G401 (cell line): ENCODE data around the gene CDC37L1. TPM values are rescaled to one million over a fixed set of nuclear protein-coding genes. Genes with fewer than 3 reads are reported as not detected.
"Not testable (repeated sequence)": the region's sequence is repeated elsewhere in the genome, so short reads cannot be mapped to it uniquely, and the experiment has no call there.

Experiments used
- DNase-seq: peaks from one replicate; pipeline ENCODE4 v3.0.0-alpha.2; 2015; ENCODE audit warnings: low spot score
- in situ Hi-C: cut with HindIII; loops from 2 replicates; pipeline ENCODE4 v1.10.0; 2016; ENCODE audit warnings: low sequenced_read_pairs, mixed read lengths
- total RNA-seq: library from RNA; depleted of rRNA; stranded (reverse); fragments of >200 nt; shearing (Covaris generic); gene quantifications from 2 replicates; pipeline ENCODE4 v1.2.3, GENCODE V29; 2014; rRNA removed

CDC37L1 gene
- total RNA-seq, 1 experiment from 2014 or later = 10.7 TPM

DNA sequence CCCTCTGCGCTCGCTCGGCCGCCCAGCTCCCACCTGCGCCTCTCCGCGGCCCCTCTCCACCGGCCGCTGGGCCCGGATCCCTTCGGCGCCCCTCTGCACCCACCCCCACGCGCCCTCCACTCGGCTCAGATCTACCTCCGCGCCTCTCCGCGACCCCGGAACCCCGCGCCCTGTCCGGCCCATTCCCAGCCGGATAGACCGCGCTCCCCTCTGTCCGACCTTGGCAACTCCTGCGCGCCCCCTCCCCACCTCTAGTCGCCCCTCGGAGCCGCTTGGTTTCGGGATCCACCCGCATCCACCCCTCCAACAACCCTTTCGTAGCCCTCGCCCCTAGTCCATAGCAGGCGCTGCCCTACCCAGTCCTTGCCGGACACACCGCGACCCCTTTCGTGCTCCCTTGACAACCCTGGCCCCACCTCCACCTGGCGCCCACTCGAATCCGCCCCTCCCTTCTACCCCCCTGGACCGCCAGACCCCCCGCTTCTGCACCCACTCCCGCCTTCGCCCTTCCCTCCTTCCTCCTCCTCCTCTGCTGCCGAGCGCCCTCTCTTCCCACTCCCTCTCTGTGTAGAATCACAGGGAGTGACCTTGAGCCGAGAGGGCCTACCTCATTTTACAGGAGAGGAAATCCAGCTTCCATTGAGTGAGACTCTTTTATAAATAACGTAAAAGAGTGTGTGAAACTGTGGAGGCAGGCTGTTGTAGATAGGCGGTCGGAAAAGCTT is 62.2 kb downstream of the CDC37L1 start:
- peak; percentile 75 for DNase-seq
- in situ Hi-C loops = no loop called here

DNA sequence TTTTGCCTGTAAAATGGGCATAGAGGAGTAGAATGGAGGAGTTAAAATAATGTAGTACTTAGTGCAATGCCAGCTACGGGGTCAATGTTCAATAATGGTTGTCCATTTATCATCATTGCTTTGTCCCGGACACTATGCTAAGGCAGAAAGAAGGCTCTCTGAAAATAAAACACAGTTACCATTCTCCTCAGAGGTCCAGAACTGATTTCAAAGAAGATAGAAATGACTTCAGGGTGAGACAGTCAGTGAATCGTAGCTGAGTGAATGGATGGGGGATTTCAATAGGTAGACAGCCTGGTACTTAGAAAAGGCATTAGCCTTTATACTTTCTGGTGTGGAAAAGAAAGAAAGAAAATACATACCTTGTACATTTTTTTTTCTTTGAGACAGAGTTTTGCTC is 62.9 kb downstream of the CDC37L1 start:
- in situ Hi-C loops = no loop called here
- DNase-seq = no peak

DNA sequence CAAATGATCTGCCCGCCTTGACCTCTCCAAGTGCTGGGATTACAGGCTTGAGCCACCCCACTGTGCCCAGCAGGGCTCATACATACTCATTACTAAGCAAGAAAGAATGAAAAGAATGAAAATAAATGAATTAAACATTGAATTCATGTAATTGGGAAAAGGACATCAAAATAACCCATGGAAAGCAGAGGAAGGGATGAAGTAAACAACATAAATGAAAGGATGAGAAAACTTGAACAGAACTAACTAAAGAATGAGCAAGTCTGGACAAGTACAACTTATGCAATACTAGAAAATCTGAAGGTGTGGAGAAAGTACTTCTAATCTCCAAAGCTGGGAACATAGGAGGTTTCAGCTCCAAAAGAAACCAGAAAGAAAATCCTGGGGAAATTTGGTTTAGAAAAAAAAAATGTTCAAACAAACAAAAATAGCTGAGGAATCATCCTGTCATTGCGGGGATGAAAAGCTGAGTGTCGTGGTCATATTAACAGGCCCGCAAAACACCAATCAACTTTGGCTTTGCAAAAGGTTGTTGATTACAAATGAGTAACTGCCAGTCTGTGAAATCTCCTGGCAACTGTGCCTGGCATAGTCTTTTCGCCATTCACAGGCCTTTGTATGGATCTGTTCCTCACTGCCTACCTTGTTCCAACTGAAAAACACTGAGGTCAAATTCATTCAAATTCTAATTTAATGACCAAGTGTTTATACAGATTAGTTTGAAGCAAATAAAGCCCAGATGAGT is 63.9 kb downstream of the CDC37L1 start:
- in situ Hi-C loops = no loop called here
- no peak for DNase-seq

DNA sequence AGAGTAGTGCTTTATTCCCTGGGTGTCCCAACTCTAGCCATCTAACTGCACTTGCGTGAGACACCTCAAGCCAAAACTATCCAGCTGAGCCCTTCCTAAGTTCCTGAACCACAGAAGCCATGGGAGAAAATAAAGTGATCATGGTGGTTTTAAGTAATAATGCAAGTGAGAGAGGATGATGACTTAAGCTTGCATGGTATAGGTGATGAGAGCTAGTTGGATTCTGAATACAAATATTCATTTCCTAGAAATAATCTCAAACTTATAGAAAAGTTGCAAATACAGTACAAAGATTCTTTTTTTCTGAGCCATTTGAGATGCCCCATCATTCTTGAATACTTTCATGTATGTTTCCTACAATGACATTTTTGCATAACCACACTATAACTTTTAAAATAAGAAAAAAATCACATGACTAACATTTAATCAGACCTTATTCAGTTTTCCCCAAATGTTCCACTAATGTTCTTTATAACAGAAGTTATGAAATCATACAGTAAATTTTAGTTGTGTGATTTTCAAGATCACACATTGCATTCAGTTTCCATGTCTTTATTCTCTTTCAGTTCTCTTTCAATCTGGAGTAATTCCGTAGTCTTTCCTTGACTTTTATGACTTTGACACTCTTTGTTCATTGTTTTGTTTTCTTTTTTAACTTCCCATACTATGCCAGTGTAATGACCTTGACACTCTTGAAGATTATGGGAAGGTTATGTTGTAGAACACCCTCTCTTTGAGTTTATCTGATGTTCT is 67.1 kb downstream of the CDC37L1 start:
- in situ Hi-C loops = no loop called here
- DNase-seq = no peak

DNA sequence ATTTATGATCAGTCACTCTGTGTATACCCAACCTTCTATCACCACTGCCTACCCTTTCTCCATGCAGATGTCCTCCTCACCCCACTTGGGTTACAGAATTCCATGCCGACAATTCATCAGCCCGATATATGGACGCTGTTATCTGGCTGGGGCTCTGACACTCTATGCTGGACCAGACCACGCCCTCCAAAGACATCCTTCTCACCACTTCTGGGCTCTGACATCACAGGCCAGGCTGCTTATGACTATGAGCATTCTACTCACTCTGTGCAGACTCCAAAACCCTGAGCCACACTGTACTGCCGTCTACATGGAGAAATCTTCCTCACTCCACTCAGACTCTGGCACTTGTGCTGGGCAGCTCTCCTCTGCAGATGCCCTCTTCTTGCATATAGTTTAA is 69.2 kb downstream of the CDC37L1 start:
- DNase-seq = no peak
- in situ Hi-C loops = no loop called here

DNA sequence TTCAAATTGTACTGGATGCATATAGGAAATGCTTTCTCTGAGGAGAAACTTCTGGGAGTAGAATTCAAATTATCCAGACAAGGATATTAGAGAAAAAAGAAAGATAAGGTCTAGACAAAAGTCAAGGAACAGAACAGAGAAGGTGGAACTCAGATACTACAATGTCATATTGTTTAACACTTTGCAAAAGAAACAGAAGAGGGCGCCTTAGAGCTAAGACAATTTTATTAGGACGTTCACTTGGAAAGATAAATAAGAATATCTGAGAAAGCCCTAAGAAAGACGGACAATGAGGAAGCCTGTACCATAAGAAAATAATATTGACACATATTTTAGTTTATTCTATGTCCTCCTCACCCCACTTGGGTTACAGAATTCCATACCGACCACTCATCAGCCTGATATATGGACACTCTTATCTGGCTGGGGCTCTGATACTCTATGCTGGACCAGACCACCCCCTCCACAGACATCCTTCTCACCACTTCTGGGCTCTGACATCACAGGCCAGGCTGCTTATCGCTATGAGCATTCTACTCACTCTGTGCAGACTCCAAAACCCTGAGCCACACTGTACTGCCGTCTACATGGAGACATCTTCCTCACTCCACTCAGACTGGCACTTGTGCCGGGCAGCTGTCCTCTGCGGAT is 70.8 kb downstream of the CDC37L1 start:
- DNase-seq = peak; percentile 65
- in situ Hi-C loops = no loop called here

DNA sequence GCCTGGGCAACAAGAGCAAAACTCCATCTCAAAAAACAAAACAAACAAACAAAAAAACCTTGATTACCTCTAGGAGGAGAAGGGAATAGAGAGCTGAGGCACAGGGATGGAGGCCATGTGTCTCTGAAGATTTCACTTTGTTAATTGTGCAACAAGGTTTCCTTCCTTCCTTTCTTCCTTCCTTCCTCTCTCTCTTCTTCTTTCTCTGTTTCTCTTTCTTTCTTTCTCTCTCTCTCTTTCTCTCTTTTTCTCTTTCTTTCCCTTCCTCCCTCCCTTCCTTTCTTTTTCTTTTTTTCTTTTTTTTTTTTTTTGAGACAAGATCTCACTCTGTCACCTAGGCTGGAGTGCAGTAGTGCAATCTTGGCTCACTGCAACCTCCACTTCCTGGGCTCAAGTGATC is 75.2 kb downstream of the CDC37L1 start:
- in situ Hi-C loops = not testable (repeated sequence)

DNA sequence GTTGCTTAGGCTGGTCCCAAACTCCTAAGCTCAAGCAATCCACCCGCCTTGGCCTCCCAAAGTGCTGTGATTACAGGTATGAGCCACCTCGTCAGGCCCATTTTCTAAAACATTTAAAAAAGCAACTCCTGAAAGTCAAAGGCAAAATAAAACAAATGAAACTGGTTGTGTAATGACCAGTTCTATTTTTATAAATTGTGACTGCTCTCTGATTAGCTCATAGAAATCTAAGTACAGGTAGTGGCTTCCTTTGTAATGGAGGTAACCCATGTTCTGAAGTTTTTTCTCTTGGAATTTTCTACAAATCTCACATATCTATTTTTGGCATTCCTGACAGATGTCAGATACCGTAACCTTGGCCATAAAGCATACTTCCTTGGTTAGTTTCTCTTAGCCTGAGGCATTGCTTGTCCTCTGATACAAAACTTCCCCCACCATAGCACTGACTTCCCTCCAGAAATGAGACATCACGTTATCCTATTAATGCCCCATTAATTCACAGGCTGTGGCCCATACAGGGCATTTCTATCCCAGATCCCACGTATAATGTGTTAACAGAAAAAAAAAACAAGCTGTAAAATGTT is 75.7 kb downstream of the CDC37L1 start:
- DNase-seq = no peak
- in situ Hi-C loops = no loop called here

More for the DNA sequence above, 75.2 kb downstream of the CDC37L1 start:
- DNase-seq = not testable (repeated sequence)

DNA sequence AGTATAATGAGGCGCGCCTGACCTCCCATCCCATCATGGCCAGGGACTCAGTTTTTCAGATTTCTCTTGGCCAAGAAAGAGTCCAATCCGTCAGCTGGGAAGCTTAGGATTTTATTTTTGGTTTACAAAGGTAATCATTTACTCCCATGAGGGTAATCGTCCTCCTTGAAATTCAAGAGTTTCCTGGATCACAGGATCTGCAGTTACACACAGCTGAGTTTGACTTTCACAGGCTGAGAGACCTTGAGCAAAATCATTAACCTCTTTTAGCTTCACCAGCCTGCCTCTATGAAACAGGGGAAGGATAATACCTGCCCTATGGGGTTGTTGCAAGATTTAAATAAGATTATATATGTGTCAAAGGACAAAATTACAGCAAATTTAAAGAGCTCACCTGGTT is 77.1 kb downstream of the CDC37L1 start:
- in situ Hi-C loops = no loop called here
- no peak for DNase-seq

Other genes starting within 250 kb of the CDC37L1 start
- gene SLC1A1, start 189.1 kb upstream of the CDC37L1 start, total RNA-seq = 1.8 and 2.6 TPM in 2 replicates
- 7.7 and 10.5 TPM in 2 replicates for gene PLPP6, start 17.3 kb upstream of the CDC37L1 start, total RNA-seq
- gene SPATA6L, start 13.1 kb upstream of the CDC37L1 start, total RNA-seq = 0.34 and 0.80 TPM in 2 replicates
- 67.9 and 71.6 TPM in 2 replicates for gene AK3, start 61.6 kb downstream of the CDC37L1 start, total RNA-seq
- 21.2 and 27.4 TPM in 2 replicates for gene RCL1, start 113.4 kb downstream of the CDC37L1 start, total RNA-seq